HL-60 (cell line): Measurements from ENCODE around the gene ZBTB34.

Source experiments
- CTCF ChIP-seq: IDR thresholded peaks from one replicate; pipeline ENCODE4 v1.5.1; 2011; ENCODE audit warnings: low read length, control low read depth, inconsistent platforms; ENCODE audit not compliant: insufficient read depth
- POLR2AphosphoS5 ChIP-seq: IDR thresholded peaks from 2 replicates; pipeline ENCODE4 v1.6.1; 2012; ENCODE audit warnings: low read depth
- REST ChIP-seq: IDR thresholded peaks from 2 replicates; pipeline ENCODE4 v1.6.1; 2012; ENCODE audit warnings: low read depth; ENCODE audit not compliant: insufficient replicate concordance
- SPI1 ChIP-seq: IDR thresholded peaks from 2 replicates; pipeline ENCODE4 v1.6.1; 2012; ENCODE audit warnings: low read depth, mild to moderate bottlenecking, borderline replicate concordance

- TF ChIP-seq CTCF (no peak), SPI1 (no peak), POLR2AphosphoS5 (no peak), REST (no peak)
These were observed 17.0 kb downstream of the ZBTB34 start for GRCh38 chr9:126877418-126877817.
